H1 (cell line): ENCODE data around the gene UBE4B. TPM values are rescaled to one million over a fixed set of nuclear protein-coding genes. Genes with fewer than 3 reads are reported as not detected.

Experiments used
- CTCF ChIA-PET: fragments of 300-600 bp; sonication (Branson Sonifier 250); formaldehyde crosslinking; loops from one replicate; lab custom pipeline; 2021; ENCODE audit not compliant: partially characterized antibody; lab: Charles Lee
- POLR2A ChIA-PET: fragments of 300-600 bp; sonication (Branson Sonifier 250); formaldehyde crosslinking; loops from one replicate; lab custom pipeline; 2021; ENCODE audit warnings: inconsistent platforms; ENCODE audit not compliant: partially characterized antibody; lab: Charles Lee
- DNase-seq, 2 experiments: peaks; one replicate each; pipeline versions ENCODE4 v3.0.0 to v3.0.0-alpha.2; 2010 to 2022; ENCODE audit warnings: low spot score in 2 of 2, low read depth in 1 of 2, mixed read lengths in 1 of 2
- FAIRE-seq: peaks from 2 replicates; lab custom pipeline; 2011; peaks lifted over from hg19 to GRCh38; lab: Jason Lieb, UNC
- H2AFZ ChIP-seq: 2 replicates; pipeline ENCODE4 v1.8.1; 2012; ENCODE audit warnings: low read length, inconsistent platforms
- H2AK5ac ChIP-seq: 2 replicates; pipeline ENCODE4 v1.6.1; 2013; ENCODE audit warnings: low read depth, low read length
- H2BK120ac ChIP-seq: replicated peaks from 2 replicates; pipeline ENCODE3; 2013; ENCODE audit warnings: low read depth, low read length, inconsistent platforms
- H2BK12ac ChIP-seq: 2 replicates; pipeline ENCODE4 v1.6.1; 2013; ENCODE audit warnings: low read depth, low read length
- H2BK15ac ChIP-seq: 2 replicates; pipeline ENCODE4 v1.6.1; 2013; ENCODE audit warnings: low read length
- H2BK20ac ChIP-seq: 2 replicates; pipeline ENCODE4 v1.6.1; 2013; ENCODE audit warnings: low read length
- H2BK5ac ChIP-seq: 2 replicates; pipeline ENCODE4 v1.6.1; 2013; ENCODE audit warnings: low read depth, low read length
- H3K14ac ChIP-seq: 2 replicates; pipeline ENCODE4 v1.6.1; 2013; ENCODE audit warnings: inconsistent platforms; ENCODE audit not compliant: insufficient read length
- H3K18ac ChIP-seq: 2 replicates; pipeline ENCODE4 v1.6.1; 2013; ENCODE audit warnings: low read length; ENCODE audit errors: extremely low read depth
- H3K23ac ChIP-seq: 2 replicates; pipeline ENCODE4 v1.6.1; 2013; ENCODE audit warnings: inconsistent platforms; ENCODE audit not compliant: insufficient read length
- H3K23me2 ChIP-seq: 2 replicates; pipeline ENCODE4 v1.6.1; 2013; ENCODE audit warnings: low read depth, low read length
- H3K27ac ChIP-seq: 2 replicates; pipeline ENCODE4 v1.6.1; 2011; ENCODE audit warnings: low read depth, low read length, inconsistent platforms
- H3K27me3 ChIP-seq, 4 experiments: replicated peaks in 1 of 4; 1 replicate in 1 of 4; 2 replicates in 3 of 4; pipeline versions ENCODE4 v1.6.1 to v1.8.1; 2011 to 2013; ENCODE audit warnings: low read length in 3 of 4, mild to moderate bottlenecking in 3 of 4, inconsistent platforms in 2 of 4, mixed read lengths in 2 of 4, moderate library complexity in 1 of 4; ENCODE audit not compliant: control insufficient read depth in 3 of 4, insufficient read depth in 3 of 4; ENCODE audit errors: extremely low read depth in 1 of 4
- H3K36me3 ChIP-seq, 4 experiments: 2 replicates each; pipeline versions ENCODE4 v1.6.1 to v1.8.1; 2011 to 2013; ENCODE audit warnings: mild to moderate bottlenecking in 4 of 4, low read length in 3 of 4, moderate library complexity in 2 of 4, control low read depth in 1 of 4, inconsistent platforms in 1 of 4; ENCODE audit not compliant: insufficient read depth in 4 of 4, control insufficient read depth in 2 of 4
- H3K4ac ChIP-seq: replicated peaks from 2 replicates; pipeline ENCODE3; 2013; ENCODE audit warnings: low read length, low read depth, mixed read lengths, inconsistent platforms; ENCODE audit not compliant: insufficient read length
- H3K4me1 ChIP-seq, 4 experiments: replicated peaks in 1 of 4; 1 replicate in 1 of 4; 2 replicates in 3 of 4; pipeline versions ENCODE4 v1.6.1 to v1.8.1; 2011 to 2013; ENCODE audit warnings: low read length in 3 of 4, inconsistent platforms in 2 of 4, mixed read lengths in 1 of 4; ENCODE audit not compliant: insufficient read depth in 4 of 4, control insufficient read depth in 3 of 4
- H3K4me2 ChIP-seq, 2 experiments: 2 replicates each; pipeline versions ENCODE4 v1.6.1 to v1.8.1; 2011 to 2013; ENCODE audit warnings: low read depth in 2 of 2, low read length in 2 of 2, control low read depth in 1 of 2, inconsistent platforms in 1 of 2, mild to moderate bottlenecking in 1 of 2; ENCODE audit not compliant: insufficient read depth in 1 of 2
- H3K4me3 ChIP-seq, 4 experiments: fragments of 200-600, 300-600 bp in 1 of 4; sonication (generic), shearing (Covaris generic), sonication (Bioruptor Twin) in 1 of 4; 2 replicates each; pipeline versions ENCODE4 v1.5.1 to v1.8.1; 2011 to 2016; ENCODE audit warnings: low read length in 4 of 4, low read depth in 3 of 4, control low read depth in 2 of 4, inconsistent platforms in 2 of 4, mild to moderate bottlenecking in 2 of 4, mixed read lengths in 1 of 4, moderate library complexity in 1 of 4; ENCODE audit not compliant: insufficient read depth in 2 of 4; ENCODE audit errors: extremely low read depth in 1 of 4
- H3K56ac ChIP-seq: replicated peaks from 2 replicates; pipeline ENCODE3; 2013; ENCODE audit warnings: low read depth, mild to moderate bottlenecking, mixed read lengths, low read length, inconsistent platforms; ENCODE audit not compliant: insufficient read length
- H3K79me1 ChIP-seq: 2 replicates; pipeline ENCODE4 v1.6.1; 2013; ENCODE audit warnings: low read depth, low read length, control low read depth
- H3K79me2 ChIP-seq, 2 experiments: 2 replicates each; pipeline versions ENCODE4 v1.6.1 to v1.8.1; 2012 to 2013; ENCODE audit warnings: low read length in 2 of 2, mild to moderate bottlenecking in 2 of 2, inconsistent platforms in 1 of 2; ENCODE audit not compliant: insufficient read depth in 2 of 2, control insufficient read depth in 1 of 2
- H3K9ac ChIP-seq, 4 experiments: replicated peaks in 1 of 4; 1 replicate in 1 of 4; 2 replicates in 3 of 4; pipeline versions ENCODE4 v1.6.1 to v1.8.1; 2011 to 2013; ENCODE audit warnings: low read depth in 3 of 4, low read length in 3 of 4, control low read depth in 2 of 4, mild to moderate bottlenecking in 2 of 4, moderate library complexity in 2 of 4, inconsistent platforms in 1 of 4; ENCODE audit errors: extremely low read depth in 1 of 4
- H3K9me3 ChIP-seq, 2 experiments: 2 replicates each; pipeline versions ENCODE4 v1.6.1 to v1.8.1; 2012 to 2013; ENCODE audit warnings: mild to moderate bottlenecking in 2 of 2, moderate library complexity in 2 of 2, control low read depth in 1 of 2, inconsistent platforms in 1 of 2, low read depth in 1 of 2, low read length in 1 of 2, mixed read lengths in 1 of 2; ENCODE audit not compliant: insufficient read depth in 2 of 2
- H4K20me1 ChIP-seq, 2 experiments: replicated peaks in 1 of 2; 2 replicates each; pipeline versions ENCODE3 to v1.8.1; 2011 to 2013; ENCODE audit warnings: inconsistent platforms in 2 of 2, low read length in 2 of 2, mild to moderate bottlenecking in 1 of 2; ENCODE audit not compliant: insufficient read depth in 2 of 2, control insufficient read depth in 1 of 2
- H4K5ac ChIP-seq: 2 replicates; pipeline ENCODE4 v1.6.1; 2013; ENCODE audit warnings: low read length, low read depth, mixed read lengths, inconsistent platforms; ENCODE audit not compliant: insufficient read length
- H4K8ac ChIP-seq: 2 replicates; pipeline ENCODE4 v1.8.0; 2013; ENCODE audit warnings: mild to moderate bottlenecking, moderate library complexity, low read length, inconsistent platforms; ENCODE audit not compliant: insufficient read depth; ENCODE audit errors: extremely low read depth
- H4K91ac ChIP-seq: replicated peaks from 2 replicates; pipeline ENCODE3; 2013; ENCODE audit warnings: low read length, mixed read lengths, inconsistent platforms; ENCODE audit not compliant: insufficient read length
- ASH2L ChIP-seq: fragments of 200-600, 300-600 bp; sonication (generic); IDR thresholded peaks from one replicate; pipeline ENCODE4 v1.7.1; 2017; ENCODE audit warnings: low read length
- CREB1 ChIP-seq: IDR thresholded peaks from 2 replicates; pipeline ENCODE4 v1.6.1; 2012; ENCODE audit warnings: inconsistent platforms
- EGR1 ChIP-seq: IDR thresholded peaks from 2 replicates; pipeline ENCODE4 v1.6.1; 2011; ENCODE audit warnings: low read depth, low read length, borderline replicate concordance
- FOSL1 ChIP-seq: IDR thresholded peaks from 2 replicates; pipeline ENCODE4 v1.6.1; 2011; ENCODE audit warnings: mild to moderate bottlenecking, low read depth, low read length, moderate library complexity; ENCODE audit not compliant: insufficient read depth
- KDM1A ChIP-seq: fragments of 200-600, 300-600 bp; sonication (generic); IDR thresholded peaks from 2 replicates; pipeline ENCODE4 v1.7.1; 2016; ENCODE audit warnings: mild to moderate bottlenecking, low read length, borderline replicate concordance
- PHF8 ChIP-seq: fragments of 200-600 bp; sonication (generic); conservative IDR thresholded peaks from 2 replicates; pipeline ENCODE4 v1.7.1; 2012; ENCODE audit warnings: low read depth, mild to moderate bottlenecking, inconsistent platforms, low read length, moderate library complexity
- POU5F1 ChIP-seq: IDR thresholded peaks from 2 replicates; pipeline ENCODE4 v1.6.1; 2011; ENCODE audit warnings: low read depth, mild to moderate bottlenecking, low read length, moderate library complexity
- SP4 ChIP-seq: IDR thresholded peaks from 2 replicates; pipeline ENCODE4 v1.6.1; 2012; ENCODE audit warnings: low read length, inconsistent platforms
- TBP ChIP-seq: IDR thresholded peaks from 2 replicates; pipeline ENCODE4 v1.6.1; 2011; ENCODE audit warnings: low read depth, low read length, improper control_type of control experiment
- TEAD4 ChIP-seq: IDR thresholded peaks from 2 replicates; pipeline ENCODE4 v1.6.1; 2012; ENCODE audit warnings: low read depth, low read length, inconsistent platforms, mixed read lengths
- WGBS, 2 experiments: shearing (Covaris generic) in 1 of 2; methylation state at CpG; one replicate each; pipeline versions ENCODE4 v1.1.6 to v1.1.7; 2013 to 2015; ENCODE audit warnings: low lambda C conversion rate in 2 of 2, mixed read lengths in 2 of 2, inconsistent platforms in 1 of 2, low coverage in 1 of 2, missing lambda C conversion rate in 1 of 2; ENCODE audit not compliant: insufficient replicate concordance in 2 of 2, insufficient coverage in 1 of 2, insufficient read length in 1 of 2; ENCODE audit errors: extremely low coverage in 1 of 2, missing lambda C conversion rate in 1 of 2; 5-methylcytosine and 5-hydroxymethylcytosine counted together
- polyA plus RNA-seq, 7 experiments: library from polyadenylated mRNA; depleted of rRNA in 3 of 7; stranded (reverse) in 5 of 7; unstranded in 2 of 7; fragments of >200 nt in 5 of 7; fragments of 200-250 nt in 2 of 7; gene quantifications; 1 replicate in 5 of 7; 2 replicates in 1 of 7; 4 replicates in 1 of 7; pipeline versions ENCODE4 v1.2.1 to v1.2.3, GENCODE V29; 2011 to 2013; ENCODE audit warnings: missing spikeins in 2 of 7, mixed read lengths in 2 of 7
- total RNA-seq: library from RNA; stranded (reverse); fragmentation: NEBNext Ultra II Directional; extraction: Animal tissue kit (Norgen Biotek cat#: 25700); gene quantifications from 2 replicates; pipeline ENCODE4 v1.2.1, GENCODE V29; 2021

UBE4B gene
- total and polyA plus RNA-seq, 2 of the 8 experiments (the other 6 are each of a cell fraction or from before 2014, with no cell fraction given) = 24.5 to 90.1 TPM

DNA sequence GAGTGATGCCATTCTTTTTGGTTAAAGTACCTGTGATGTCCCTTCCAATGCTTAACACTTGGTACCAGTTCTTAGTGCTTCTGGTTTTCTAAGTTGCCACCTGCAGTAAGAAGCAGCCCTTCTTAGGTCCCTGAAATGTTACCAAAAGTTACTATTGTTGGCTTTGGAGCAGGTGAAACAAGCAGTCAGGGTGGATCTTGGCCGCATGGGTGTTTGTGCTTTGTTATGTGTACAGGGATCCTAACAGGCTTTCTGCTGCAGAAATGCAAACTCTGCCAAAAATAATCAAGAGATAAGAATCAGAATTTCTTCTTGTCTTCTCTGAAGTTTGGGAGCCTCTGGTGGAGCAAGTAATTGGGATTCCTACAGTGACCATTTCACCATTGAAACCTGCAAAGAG lies 84.4 kb downstream of the UBE4B start:
- Histone ChIP-seq H4K20me1 (no peaks in the 10 kb centered on the region), H2AFZ (no peak overlapping the region), H4K91ac (no peak overlapping the region), H3K4me3 (no peak overlapping the region), H3K79me1 (no peaks in the 10 kb centered on the region), H3K27me3 (no peaks in the 10 kb centered on the region), H3K36me3 (peaks cover 2 to 24% (median 19%) of the 10 kb centered on the region in 4 experiments; a peak in 6 of 8 replicates), H3K4me1 (no peaks in the 10 kb centered on the region), H3K9me3 (no peaks in the 10 kb centered on the region), H3K27ac (no peak overlapping the region), H4K8ac (no peak overlapping the region; the same call in 1 of the 2 replicates), H4K5ac (no peak overlapping the region), H2BK5ac (no peak overlapping the region), H3K18ac (no peak overlapping the region), H2BK15ac (no peak overlapping the region), H3K4ac (no peak overlapping the region), H3K56ac (no peak overlapping the region), H2BK12ac (no peak overlapping the region), H3K23ac (no peak overlapping the region), H3K23me2 (no peaks in the 10 kb centered on the region), H3K79me2 (no peaks in the 10 kb centered on the region), H2BK120ac (no peak overlapping the region), H3K9ac (no peak overlapping the region), H3K14ac (no peak overlapping the region), H2AK5ac (no peak overlapping the region), H3K4me2 (no peak overlapping the region), H2BK20ac (no peak overlapping the region)
- DNase-seq = no peak
- ChIA-PET CTCF (interaction anchor here (1.2 kb wide), 1 partner anchor 36 kb away, joined by 4 read pairs; no protein-coding TSS in a partner anchor), POLR2A (no interaction called here)
- WGBS, 2 experiments = 100% methylated on average over 1 of the region's 1 CpG; no CpG with 5 or more reads in 1 of the 2 experiments
- TF ChIP-seq TEAD4 (no peak), TBP (no peak), ASH2L (no peak), KDM1A (no peak), POU5F1 (no peak), PHF8 (no peak), FOSL1 (no peak), EGR1 (no peak), CREB1 (no peak), SP4 (no peak)
- no peak for FAIRE-seq
